ENCODE measurements around the gene SEMA3G.
A peak's percentile ranks its signal among the peaks of the same experiment; 100 is the strongest.

SEMA3G gene

DNA sequence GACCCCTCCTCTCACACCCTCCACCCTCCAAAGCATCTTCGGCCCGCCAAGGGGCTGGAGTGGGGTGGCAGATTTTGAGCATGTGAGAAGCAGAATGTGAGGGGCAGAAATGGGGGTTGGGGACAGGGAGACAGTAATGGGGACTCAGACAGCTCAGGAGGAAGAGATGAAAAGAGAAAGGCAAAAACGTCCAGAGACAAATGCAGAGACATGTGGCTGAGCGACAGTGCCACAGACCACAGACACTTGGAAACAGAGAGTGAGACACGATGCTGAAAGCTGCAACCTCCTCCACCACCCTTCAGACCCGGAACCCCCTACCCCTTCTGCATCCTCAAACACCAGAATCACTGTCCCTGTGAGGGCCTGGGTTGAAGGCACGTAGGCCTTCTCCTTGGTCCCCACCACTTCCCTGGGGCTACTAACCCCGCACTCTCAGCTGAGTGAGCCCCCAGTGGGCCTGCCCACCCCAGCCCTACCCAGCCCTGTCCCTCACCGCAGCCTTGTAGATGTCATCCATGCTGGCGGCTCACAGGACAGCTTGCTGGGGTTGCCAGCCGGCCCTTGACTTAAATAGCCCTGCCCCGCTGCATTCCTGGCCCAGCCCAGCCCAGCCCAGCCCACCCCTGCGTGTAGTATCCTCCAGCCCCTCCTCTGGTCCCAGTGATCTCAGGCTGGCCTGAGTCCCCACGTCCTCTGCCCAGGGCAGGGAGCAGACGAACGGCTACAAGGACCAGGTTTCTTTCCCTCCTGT lies 8.8 kb upstream of the SEMA3G start, which contains the start of gene TNNC1:
Gene TNNC1 (minus strand): TSS at position 546 of the 754 bp plus-strand sequence. CDS start 26 bp downstream, at position 520.
- no peak for DNase-seq

DNA sequence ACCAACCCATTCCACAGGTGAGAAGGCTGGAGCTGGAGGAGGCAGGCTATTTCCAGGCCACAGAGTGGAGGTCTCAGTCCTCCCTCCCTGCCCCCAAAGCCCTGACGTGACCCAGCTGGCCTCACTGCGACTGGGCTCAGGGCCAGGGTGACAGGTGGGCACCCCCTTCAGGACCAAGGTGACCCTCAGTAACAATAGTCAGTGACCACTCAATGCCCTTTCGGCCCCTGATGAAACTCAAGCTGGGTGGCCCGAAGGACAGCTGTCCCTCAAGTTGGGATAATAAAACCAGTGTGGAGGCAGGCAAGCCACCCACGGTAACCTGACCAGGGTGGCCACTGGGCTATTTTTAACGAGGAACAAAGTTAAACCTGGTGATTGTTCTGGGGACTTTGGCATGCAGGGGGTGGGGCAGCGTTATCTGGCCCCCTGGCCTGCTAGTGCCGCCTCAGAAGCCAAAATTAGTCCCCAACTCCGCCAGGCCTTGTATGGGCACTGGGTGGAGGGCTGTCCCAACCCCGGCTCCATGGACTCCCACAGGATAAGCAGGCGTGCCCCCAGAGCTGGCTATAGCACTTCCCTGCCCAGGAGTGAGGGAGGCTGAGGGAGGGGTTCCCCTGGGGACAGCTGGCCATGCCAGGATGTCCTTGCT lies 7.8 kb upstream of the SEMA3G start:
- DNase-seq = no peak

DNA sequence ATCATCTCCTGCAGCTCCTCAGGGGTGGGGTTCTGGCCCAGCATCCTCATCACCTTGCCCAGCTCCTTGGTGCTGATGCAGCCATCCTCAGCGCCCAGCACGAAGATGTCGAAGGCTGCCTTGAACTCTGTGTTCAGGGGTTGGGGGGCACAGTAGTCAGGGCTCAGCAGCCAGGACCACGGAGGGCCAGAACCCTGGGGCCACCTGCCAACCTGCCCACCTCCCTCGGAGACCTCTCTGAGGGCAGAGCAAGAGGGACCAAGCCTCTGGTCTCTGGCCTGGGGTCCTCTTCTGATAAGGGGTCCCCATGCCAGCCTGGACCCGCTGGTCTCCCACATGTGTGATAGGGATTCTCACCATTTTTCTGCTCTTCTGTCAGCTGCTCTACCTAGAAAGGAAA lies 7.2 kb upstream of the SEMA3G start:
- DNase-seq = no peak

DNA sequence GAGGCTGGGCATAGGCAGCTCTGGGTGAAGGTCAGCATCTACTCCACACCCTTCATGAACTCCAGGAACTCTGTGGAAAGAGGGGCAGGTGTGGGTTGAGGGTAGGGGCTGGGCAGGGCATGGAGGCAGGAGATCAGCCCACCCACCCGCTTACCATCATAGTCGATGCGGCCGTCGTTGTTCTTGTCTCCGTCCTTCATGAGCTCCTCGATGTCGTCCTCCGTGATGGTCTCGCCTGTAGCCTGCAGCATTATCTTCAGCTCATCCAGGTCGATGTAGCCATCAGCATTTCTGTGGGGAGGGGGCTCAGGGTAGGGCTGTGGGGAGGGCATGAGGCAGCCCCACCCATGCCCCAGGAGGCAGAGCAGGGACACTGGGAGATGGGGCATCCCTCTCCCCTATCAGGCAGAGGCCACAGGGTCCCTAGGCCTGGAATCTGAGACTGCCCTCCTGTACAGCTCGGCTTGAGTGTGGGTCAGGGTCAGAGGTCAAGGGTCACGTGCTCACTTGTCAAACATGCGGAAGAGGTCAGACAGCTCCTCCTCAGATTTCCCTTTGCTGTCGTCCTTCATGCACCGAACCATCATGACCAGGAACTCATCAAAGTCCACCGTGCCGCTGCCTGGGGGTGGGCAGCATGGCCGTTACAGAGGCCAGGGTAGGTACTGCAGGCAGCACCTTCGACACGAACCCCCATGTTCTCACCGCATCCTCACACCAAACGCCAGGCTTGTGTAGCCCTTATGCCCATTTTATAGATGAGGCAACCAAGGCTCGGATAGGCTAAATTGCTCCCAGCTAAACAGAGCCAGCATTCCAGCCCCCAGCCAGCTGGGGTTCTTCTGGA lies 6.6 kb upstream of the SEMA3G start:
- DNase-seq = no peak

DNA sequence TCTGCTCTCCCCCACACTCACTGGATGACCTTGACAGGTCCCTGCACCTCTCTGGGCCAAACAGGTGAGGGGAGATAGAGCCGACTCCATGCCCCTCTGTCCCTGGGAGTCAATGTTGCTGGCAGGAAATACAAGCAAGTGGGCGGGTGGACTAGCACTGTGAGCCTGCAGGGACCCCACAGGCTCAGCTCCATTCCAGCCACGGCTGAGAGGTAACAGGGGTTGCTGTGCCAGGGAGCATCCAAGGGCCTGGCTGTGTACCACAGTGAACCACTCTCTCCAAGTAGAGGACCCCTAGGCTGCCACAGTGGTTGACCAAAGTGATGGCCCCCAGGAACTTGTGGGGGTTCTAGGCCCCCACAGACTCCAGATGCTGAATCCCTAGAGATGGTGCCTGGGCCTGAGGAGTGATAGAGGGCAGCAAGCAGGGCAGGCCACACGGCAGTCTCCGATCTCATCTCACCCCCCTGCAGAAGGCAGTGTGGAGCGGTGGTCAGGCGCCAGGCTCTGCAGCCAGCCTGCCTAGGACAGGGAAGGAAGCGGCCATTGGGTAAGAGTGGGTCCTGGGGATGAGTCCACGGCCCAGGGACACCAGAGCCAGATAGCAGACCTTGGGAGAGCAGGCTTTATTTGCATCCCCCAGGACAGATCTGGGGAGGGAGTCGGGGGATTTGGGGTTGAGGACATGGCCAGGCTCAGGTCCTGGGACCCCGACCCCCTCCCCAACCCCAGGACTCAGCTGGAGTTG lies 5.8 kb upstream of the SEMA3G start:
- no peak for DNase-seq

DNA sequence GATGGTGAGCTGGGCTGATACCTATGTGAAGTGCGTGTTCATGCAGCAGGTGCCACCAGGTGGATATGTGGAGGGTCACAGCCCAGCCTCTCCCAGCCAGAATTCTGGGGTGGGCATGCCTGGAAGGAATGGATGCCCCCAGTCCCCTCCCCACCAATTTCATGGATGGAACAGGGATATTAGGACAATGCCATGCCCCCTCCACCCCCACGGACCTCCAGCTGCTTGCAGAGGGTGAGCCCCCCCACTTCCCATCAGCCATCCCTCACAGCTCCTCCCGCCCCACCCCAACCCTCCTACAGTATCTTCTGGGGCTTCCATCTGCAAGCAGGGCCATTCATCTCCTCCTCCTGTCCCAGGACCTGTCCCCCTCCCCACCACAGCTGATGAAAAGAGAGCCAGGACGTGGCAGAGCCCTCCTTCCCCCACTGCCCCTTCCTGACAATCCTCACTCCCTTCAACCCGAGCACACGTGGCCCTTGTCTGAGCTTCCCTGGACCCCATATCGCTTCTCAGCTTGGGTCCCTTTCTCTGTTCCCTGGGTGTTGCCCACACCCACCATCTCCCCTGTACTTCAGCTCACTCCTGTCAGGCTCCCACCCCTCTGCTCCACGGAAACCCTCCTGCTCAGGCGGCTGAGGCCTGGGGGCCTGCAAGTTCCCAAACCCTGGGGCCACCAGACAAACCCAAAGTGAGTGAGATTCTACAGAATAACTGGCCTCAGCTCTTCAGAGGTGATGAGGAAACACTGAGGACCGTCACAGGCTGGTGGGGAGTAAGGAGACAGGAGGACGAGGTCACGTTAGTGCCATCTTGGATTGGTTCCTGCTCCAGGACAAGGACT lies 2.8 kb upstream of the SEMA3G start:
- DNase-seq = no peak

DNA sequence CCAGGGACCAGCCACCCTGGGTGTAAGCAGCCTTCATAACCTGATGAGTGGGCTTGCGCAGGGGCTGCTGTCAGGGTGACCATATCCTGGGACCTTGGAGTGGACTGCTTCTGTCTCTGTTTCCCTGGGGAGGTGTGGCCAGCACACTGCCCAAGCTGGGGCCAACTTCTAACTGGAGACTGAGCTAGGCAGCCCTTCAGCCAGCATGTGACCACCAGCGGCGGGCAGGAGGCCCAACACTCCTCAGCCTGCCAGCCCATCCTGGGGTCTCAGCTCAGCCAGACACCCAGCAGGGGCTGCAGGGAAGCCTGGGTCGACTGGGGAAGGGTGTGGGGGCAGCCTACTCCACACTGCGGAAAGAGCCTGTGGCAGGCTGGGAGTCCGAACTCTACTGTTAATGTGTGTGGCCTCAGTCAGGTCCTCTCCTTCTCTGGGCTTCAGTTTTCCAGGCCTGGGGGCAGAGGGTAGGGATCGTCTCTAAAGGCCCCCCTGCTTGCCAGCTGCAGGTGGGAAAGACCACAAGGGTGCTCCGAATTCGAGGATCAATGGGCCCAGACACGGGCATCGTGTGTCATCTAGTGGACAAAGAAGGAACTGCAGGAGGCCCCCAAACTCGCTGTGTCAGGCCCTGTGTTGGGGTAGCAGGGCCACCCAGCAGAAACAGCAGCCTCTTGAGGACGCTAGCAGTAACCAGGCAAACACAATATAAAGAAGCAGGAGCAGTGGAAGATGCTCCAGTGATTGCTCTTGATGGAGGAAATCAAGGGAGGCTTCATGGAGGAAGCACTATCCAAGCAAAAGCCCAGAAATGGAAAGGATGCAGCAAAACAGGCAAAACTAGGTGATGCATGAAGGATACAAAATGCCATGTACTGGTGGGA lies 2.0 kb upstream of the SEMA3G start:
- peak; percentile 7 for DNase-seq

DNA sequence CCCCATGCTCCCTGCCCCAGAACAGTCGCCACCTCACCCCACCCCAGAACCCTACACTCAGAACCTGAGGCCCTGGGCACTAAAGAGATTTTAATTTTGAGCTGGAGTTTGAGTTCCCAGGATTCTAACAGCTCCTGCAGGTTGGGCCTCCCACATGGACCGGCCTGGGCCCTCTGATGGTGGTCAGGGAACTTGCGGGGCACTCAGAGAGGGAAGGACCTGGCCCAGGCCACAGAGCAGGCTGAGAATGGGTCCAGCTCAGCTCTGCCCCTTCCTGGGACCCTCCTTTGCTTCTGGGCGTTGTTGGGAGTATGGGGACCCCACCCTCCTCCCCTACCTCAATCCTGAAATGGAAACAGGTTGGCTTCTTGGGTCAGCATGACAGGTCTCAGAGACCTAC lies 1.1 kb upstream of the SEMA3G start:
- DNase-seq = no peak

DNA sequence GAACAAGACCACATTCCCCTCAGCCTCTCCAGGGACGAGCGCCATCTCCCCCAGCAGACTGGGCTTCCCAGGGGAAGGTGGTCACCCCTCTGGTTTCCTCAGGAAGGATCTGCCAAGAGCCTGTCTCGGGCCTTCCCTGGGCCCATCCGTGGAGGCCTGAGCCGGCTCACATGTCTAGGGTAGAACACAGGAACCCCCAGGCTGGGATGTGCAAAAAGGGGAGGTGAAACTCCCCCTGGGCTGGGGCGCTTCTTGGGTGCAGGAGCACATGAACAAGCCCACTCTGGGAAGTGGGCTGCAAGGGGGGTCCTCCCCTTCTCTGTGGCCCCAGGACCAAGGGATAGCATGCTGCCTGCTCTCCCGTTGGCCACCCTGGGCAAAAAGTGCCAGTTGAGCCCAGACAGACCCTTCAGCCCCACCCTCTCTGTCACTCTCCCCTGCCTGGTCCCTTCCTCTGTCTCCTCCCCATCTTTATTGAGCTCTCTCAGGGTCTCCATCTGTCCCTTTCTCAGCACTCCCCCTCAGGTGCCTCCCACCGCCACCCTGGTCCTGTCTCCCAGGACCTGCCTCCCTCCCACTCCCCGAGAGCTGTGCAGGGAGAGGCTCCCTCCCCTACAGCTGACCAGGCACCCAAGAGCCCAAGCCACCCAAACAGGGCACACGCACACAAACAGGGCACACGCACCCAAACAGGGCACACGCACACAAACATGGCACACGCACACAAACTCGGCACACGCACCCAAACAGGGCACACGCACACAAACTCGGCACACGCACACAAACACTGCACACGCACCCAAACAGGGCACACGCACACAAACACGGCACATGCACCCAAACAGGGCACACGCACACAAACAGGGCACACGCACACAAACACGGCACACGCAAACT lies 864 bp downstream of the SEMA3G start:
- DNase-seq = no peak

DNA sequence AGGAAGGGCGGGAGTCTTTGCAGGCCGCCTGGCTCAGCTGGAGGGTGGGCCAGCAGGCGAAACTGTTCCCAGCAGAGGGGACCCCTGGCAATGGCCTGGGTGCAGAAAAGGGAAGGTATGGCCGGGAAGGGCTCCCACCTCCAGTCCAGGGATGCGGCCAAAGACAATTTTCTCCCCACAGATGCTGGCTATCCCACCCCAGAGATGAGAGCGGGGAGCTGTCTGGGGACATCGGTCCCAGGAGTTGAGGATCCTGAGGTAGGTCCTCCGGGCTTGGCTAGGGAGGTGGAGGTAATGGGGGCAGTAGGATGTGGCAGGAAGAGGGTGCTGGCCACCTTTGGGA lies 1.7 kb downstream of the SEMA3G start:
- DNase-seq = no peak

DNA sequence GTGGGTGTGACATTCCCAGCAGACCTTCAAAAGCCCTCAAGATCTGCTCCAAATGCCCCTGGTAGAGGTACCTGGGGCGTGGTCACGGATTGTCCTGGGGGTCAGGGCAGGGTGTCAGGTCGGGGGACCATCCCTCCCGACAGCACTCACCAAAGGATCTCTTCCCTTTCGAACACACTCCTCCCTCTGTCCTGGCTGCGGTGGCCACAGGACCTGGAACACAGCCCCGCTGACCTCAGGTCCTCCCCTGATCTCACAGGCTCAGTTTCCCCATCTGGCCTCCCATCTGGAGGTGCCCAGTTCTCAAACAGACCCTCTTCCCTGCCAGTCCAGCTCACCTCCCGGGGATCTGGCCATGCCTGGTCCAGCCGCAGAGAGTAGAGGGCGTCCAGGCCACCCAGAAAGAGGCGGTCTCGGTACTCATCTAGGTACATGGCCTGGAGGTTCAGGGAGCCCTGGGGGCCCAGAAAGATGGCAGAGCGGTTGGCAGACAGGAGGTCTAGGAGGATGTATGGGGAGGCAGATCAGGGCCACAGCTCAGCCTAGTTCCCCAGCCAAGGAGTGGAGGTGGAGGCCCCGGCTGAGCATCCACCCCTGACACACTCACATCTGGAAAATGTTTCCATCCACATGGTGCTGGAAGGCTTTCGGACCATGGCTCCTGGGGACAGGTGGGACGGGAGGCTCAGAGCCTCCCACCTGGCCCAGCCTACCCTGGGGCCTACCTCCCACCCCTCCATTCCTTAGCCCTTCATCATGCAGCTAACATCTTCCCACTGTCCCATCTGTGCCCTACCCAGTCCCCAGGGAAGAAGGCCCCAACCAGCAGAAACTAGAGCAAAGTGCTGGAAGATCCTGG lies 2.3 kb downstream of the SEMA3G start:
- no peak for DNase-seq

DNA sequence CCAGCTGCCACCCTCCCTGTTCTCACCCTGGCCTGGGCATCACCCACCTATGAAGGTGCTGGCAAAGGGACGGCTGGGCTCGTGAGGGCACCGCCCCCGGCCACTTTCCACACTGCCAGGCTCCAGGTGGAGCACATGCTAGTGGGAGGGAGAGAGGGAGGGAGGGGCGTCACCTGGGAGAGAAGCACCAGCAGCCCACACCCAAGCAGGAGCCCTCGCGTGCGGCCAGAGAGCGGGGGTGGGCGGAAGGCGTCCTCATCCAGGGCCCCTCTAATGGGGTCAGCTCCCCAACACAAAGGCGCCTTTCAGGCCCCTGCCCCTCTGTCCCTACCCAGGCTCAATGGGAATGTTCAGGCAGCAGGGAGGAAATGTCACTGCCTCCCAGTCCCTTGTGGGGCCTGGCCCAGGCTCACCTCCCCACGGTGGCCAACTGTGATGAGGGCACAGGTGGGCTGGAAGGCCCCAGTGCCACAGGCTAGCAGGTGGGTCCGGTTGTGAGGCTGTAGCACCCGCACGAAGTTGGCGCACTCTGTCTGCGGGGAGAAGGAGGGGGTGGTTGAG lies 3.1 kb downstream of the SEMA3G start:
- no peak for DNase-seq

DNA sequence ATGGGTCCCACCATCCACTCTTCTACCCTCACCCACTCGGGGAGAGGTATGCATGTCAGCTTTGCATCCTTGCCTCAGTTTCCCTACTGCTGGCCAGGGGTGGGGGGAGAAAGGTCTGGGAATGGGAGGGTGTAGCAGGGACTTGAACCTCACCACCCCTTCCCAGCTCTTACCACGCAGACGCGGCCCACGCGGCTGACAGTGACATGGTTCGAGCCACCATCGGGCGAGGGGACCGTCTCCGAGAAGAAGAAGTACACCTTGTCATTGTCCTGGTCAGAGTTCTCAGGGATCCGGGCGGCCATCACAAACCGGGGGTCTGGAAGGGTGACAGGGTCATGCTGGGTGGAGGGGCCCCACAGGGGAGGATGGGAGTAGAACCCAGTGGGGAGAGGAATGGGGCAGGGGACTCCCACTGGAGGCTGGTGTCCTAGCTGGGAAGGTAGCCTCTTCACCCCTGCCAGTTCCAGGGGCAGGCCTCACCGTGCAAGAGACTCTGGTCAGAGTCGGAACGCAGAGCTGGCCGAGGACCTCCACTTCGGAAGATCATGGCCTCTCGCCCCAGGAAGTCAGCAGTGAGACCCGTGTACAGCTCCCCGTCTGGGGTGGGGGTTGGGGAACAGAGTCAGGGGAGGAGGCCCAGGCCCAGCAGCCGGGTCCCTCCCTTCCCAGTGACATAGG lies 3.7 kb downstream of the SEMA3G start:
- no peak for DNase-seq

DNA sequence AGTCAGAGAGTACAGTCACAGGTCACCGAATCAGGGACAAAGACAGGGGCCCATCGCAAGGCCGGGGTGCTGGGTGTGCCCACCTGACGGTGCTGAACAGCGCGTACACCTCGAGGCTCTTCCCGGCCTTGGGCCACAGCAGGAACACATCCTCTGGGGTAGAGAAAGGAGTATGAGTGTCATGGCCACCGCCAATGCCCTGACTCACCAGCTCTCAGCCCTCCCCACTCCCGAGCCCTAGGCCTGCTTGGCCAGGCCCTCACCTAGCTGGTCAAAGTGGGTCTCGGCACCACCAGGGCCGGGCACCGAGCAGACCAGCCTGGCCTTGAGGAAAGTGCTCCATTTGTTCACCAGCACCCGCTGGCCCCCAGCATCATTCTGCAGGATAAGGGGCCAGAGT lies 4.2 kb downstream of the SEMA3G start:
- DNase-seq = no peak

DNA sequence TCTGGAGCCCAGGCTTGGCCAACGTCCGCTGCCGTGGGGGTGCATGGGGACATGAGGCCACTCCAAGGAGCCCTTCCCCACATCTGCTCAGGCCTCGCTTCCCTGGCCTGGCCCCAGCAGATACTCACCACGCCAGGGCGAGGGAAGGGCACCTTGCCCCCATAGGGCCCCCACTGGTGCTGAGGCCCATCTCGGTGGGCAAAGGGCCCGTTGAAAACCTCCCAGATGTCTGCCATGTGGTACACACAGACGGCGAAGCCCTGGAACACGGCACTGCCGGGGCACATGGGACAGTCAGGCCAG lies 4.7 kb downstream of the SEMA3G start:
- DNase-seq = no peak

DNA sequence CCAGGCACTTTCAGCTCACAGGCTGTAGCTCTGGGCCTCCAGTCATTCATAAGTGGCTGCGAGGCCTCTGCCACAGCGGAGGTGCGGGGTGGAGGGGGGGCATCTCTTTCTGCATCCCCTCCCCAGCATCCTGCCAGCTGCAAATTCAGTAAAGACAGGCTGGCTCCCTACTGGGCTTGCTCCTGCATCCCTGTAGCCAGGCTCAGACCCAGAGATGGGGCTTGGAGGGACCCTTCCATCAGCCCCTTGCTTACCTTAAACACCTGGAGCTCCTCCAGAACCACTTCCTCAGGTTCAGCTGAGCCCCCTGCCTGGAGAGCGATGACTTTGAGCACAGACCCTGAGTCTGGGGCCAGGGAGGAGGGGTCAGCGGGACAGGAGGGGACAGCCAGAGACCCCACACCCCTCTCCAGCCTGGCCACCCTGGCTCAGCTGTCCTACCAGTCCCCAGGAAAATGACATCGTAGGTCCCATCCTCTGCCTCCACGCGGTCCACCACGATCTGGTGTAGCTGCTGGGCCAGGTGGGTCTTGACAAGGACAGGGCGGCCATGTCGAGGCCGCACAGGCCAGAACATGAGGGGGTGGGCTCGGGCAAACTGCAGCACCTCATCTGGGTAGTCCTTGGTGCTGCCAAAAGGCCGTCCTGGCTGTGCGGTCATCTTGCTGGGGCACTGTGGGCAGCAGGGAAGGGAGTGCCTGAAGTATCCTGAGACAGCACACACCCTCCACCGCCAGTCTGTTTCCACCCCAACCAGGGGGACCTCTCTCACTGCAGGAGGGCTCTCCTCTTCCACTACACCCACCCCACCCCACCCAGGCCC lies 5.3 kb downstream of the SEMA3G start:
- no peak for DNase-seq
